ENCODE results near the gene RAPGEF4. TPM values are rescaled to one million over a fixed set of nuclear protein-coding genes. Genes with fewer than 3 reads are reported as not detected.

Gene RAPGEF4
- total RNA-seq, 1 experiment from 2014 or later: 0.59 TPM

- H3K4me1 ChIP-seq (ENCODE audit: control insufficient read depth in 1 of 2, insufficient read depth in 2 of 2, low read length in 2 of 2): no peaks in the 10 kb centered on the region
- H2AFZ ChIP-seq (ENCODE audit: low read depth, low read length, poor library complexity, severe bottlenecking): no peak overlapping the region
- H3K4me3 ChIP-seq (replicated peaks in 1 of 2; ENCODE audit: low read depth in 1 of 2, low read length in 2 of 2): no peak overlapping the region
- no peaks in the 10 kb centered on the region for H3K9me3 ChIP-seq (ENCODE audit: control insufficient read depth in 1 of 2, insufficient read depth in 1 of 2, low read depth in 1 of 2, low read length in 2 of 2)
- H3K36me3 ChIP-seq (ENCODE audit: control insufficient read depth in 1 of 2, insufficient read depth in 2 of 2, low read length in 2 of 2): no peaks in the 10 kb centered on the region
- H3K9me2 ChIP-seq (ENCODE audit: insufficient read depth): no peaks in the 10 kb centered on the region
- H3K27me3 ChIP-seq (ENCODE audit: insufficient read depth, low read length): no peaks in the 10 kb centered on the region; the same call in 1 of the 2 replicates
- H3K9ac ChIP-seq (ENCODE audit: low read length): no peak overlapping the region
- ATAC-seq (no peak), DNase-seq (ENCODE audit: low read depth, low spot score) (no peak)
- ChIA-PET POLR2A (no interaction called here), RAD21 (ENCODE audit: low non-redundant PET in 1 of 2, low total read pairs in 2 of 2, uncharacterized antibody in 2 of 2, unreplicated experiment in 2 of 2) (no interaction called here), CTCF (no interaction called here)
- 0 out of 6 replicates have a peak, but pooled peaks of 1 of the 3 experiments have one; percentile 5 for TF ChIP-seq CTCF (IDR thresholded peaks at IDR 0.05 in 2 of 3, conservative IDR thresholded peaks at IDR 0.05 in 1 of 3; ENCODE audit: borderline replicate concordance in 1 of 3, insufficient read depth in 1 of 3, low read depth in 2 of 3, low read length in 2 of 3)
- TF ChIP-seq EGR1 (IDR thresholded peaks at IDR 0.05; ENCODE audit: low read depth): no peak
- no peaks in the 10 kb centered on the region for H3K79me2 ChIP-seq (ENCODE audit: insufficient read depth, low read length)
- no peak overlapping the region for H3K27ac ChIP-seq (ENCODE audit: low read depth, low read length)
- H4K20me1 ChIP-seq (ENCODE audit: insufficient read depth): no peaks in the 10 kb centered on the region
- BruUV-seq (replicated peaks): no TSS peak
- intact Hi-C loops (cut with micrococcal nuclease): no loop called here
- no peak overlapping the region for H3K4me2 ChIP-seq (ENCODE audit: low read length)
Observed at GRCh38 chr2:172822585-172822984, 86.9 kb downstream of the RAPGEF4 start.

GRCh38 chr2:172823261-172823850 lies 87.7 kb downstream of the RAPGEF4 start:
- no TSS peak for BruUV-seq (replicated peaks)
- POLR2A ChIA-PET: no interaction called here

More at GRCh38 chr2:172823261-172823850, 87.7 kb downstream of the RAPGEF4 start:
- Histone ChIP-seq H3K79me2 (ENCODE audit: insufficient read depth, low read length) (no peaks in the 10 kb centered on the region), H3K9me2 (ENCODE audit: insufficient read depth) (no peaks in the 10 kb centered on the region), H3K4me2 (ENCODE audit: low read length) (no peak overlapping the region), H3K27ac (ENCODE audit: low read depth, low read length) (no peak overlapping the region), H3K4me3 (replicated peaks in 1 of 2; ENCODE audit: low read depth in 1 of 2, low read length in 2 of 2) (no peak overlapping the region), H3K9ac (ENCODE audit: low read length) (no peak overlapping the region), H3K27me3 (ENCODE audit: insufficient read depth, low read length) (no peaks in the 10 kb centered on the region; the same call in 1 of the 2 replicates), H3K9me3 (ENCODE audit: control insufficient read depth in 1 of 2, insufficient read depth in 1 of 2, low read depth in 1 of 2, low read length in 2 of 2) (no peaks in the 10 kb centered on the region), H3K36me3 (ENCODE audit: control insufficient read depth in 1 of 2, insufficient read depth in 2 of 2, low read length in 2 of 2) (no peaks in the 10 kb centered on the region), H2AFZ (ENCODE audit: low read depth, low read length, poor library complexity, severe bottlenecking) (no peak overlapping the region), H3K4me1 (ENCODE audit: control insufficient read depth in 1 of 2, insufficient read depth in 2 of 2, low read length in 2 of 2) (no peaks in the 10 kb centered on the region), H4K20me1 (ENCODE audit: insufficient read depth) (no peaks in the 10 kb centered on the region)
- DNase-seq (ENCODE audit: low read depth, low spot score) (no peak), ATAC-seq (no peak)
- RAD21 ChIA-PET (ENCODE audit: low non-redundant PET in 1 of 2, low total read pairs in 2 of 2, uncharacterized antibody in 2 of 2, unreplicated experiment in 2 of 2): no interaction called here
- intact Hi-C loops (cut with micrococcal nuclease): no loop called here
- CTCF ChIA-PET: no interaction called here
- no peak for TF ChIP-seq REST (IDR thresholded peaks at IDR 0.05; ENCODE audit: low read depth)
